ENCODE measurements around the gene OR2V1.

DNA sequence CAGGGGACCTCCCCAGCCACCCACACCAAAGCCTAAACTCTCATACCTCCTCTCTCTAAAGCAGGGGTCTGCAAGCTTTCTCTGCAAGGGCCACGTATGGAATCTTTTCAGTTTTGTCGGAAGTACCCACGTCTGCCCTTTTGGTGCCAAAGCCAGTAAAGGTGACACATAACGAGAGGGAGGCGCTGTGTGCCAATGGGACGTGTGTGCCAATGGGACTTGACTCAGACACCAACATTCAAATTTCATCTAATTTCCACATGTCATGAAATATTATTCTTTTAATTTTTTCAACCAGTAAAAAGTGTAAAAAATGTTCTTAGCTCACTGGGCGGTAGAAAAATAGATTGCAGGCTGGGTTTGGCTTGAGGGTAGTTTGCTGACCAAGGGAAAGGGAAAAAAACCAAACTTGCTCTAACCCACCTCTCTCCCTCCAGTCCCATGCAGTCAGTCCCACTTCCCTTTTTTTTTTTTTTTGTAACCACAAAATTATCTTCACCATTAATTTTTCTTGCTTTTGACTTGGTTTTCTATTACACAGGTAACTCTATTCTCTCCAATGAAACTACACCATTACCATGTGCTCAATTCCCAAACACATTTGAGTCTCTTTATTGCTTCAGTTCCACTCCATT lies 25.5 kb downstream of the OR2V1 start:
- TF ChIP-seq CTCF (IDR thresholded peaks at IDR 0.05; ENCODE audit: low read depth, low read length, poor library complexity, severe bottlenecking) (no peak), EZH2phosphoT487 (IDR thresholded peaks at IDR 0.05; ENCODE audit: borderline replicate concordance, low read length) (no peak)

Measured in DOHH2 (cell line).